Nephron progenitor cell (in vitro differentiated cells): ENCODE results near the gene MAPK1.
A peak's percentile ranks its signal among the peaks of the same experiment; 100 is the strongest.

ENCODE experiments used
- DNase-seq: peaks from one replicate; pipeline ENCODE4 v3.0.0; 2021
- H3K27ac Mint-ChIP-seq: 2 replicates; pipeline ENCODE4 v1.8.0; 2021; ENCODE audit warnings: mild to moderate bottlenecking, moderate library complexity, mixed read lengths
- H3K27me3 Mint-ChIP-seq: 2 replicates; pipeline ENCODE4 v1.8.0; 2021; ENCODE audit warnings: mild to moderate bottlenecking, low read depth, mixed read lengths; ENCODE audit not compliant: poor library complexity
- H3K36me3 Mint-ChIP-seq: 2 replicates; pipeline ENCODE4 v1.8.0; 2021; ENCODE audit warnings: low read depth, mixed read lengths
- H3K4me1 Mint-ChIP-seq: 2 replicates; pipeline ENCODE4 v1.8.0; 2021; ENCODE audit warnings: mixed read lengths
- H3K4me3 Mint-ChIP-seq: 2 replicates; pipeline ENCODE4 v1.8.0; 2021; ENCODE audit warnings: mild to moderate bottlenecking, moderate library complexity, mixed read lengths
- H3K9me3 Mint-ChIP-seq: 2 replicates; pipeline ENCODE4 v1.8.0; 2021; ENCODE audit warnings: mild to moderate bottlenecking, moderate library complexity, mixed read lengths
- TF ChIP-seq, protein P1 (sequence below): fragments of 200-600 bp; sonication (generic); IDR thresholded peaks from 2 replicates; pipeline ENCODE4 v1.5.0; 2021; ENCODE audit warnings: antibody characterized with exemption

The MAPK1 gene

DNA sequence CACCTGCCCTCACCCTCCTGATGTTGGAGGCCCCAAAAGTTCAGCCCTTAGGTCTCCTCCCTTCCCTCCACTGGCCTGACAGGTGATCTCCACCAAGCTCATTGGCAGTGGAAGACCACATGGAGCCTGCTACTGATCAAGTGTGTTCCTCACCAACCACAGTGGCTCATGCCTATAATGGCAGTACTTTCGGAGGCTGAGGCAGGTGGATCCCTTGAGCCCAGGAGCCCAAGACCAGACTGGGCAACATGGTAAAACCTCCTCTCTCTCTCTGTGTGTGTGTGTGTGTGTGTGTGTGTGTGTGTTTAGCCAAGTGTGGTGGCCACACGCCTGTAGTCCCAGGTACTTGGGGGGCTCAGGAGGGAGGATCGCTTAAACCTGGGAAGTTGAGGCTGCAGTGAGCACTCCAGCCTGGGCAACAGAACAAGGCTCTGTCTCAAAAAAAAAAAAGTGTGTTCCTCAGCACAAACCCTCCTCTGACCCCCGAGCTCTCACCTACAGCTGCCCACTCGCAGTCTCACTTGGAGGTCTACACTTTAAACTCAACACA lies 127.5 kb downstream of the MAPK1 start:
- peaks cover 32% of the 10 kb centered on the region for H3K4me1 Mint-ChIP-seq
- no peaks in the 10 kb centered on the region for H3K9me3 Mint-ChIP-seq
- TF ChIP-seq, protein P1, sequence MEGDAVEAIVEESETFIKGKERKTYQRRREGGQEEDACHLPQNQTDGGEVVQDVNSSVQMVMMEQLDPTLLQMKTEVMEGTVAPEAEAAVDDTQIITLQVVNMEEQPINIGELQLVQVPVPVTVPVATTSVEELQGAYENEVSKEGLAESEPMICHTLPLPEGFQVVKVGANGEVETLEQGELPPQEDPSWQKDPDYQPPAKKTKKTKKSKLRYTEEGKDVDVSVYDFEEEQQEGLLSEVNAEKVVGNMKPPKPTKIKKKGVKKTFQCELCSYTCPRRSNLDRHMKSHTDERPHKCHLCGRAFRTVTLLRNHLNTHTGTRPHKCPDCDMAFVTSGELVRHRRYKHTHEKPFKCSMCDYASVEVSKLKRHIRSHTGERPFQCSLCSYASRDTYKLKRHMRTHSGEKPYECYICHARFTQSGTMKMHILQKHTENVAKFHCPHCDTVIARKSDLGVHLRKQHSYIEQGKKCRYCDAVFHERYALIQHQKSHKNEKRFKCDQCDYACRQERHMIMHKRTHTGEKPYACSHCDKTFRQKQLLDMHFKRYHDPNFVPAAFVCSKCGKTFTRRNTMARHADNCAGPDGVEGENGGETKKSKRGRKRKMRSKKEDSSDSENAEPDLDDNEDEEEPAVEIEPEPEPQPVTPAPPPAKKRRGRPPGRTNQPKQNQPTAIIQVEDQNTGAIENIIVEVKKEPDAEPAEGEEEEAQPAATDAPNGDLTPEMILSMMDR: no peak

DNA sequence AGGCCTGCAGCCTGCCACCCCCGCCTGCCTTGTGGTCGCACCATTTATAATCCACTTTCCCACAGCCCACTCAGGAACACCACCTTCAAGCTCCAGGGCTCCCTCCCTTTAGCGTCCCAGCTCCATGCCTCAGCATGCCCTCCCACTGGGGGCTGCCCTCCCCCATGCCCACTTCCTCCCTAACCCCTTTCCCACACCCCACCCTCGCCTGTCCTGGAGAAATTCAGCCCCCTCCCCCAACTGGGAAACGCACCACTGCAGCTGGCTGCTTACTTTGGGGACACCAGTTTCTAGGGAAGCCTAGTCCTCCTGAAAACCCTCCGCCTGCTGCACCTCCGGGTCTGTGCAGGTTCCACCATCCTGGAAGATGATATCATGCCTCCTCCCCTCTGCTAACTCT lies 128.5 kb downstream of the MAPK1 start:
- H3K36me3 Mint-ChIP-seq: no peaks in the 10 kb centered on the region

More for the DNA sequence above, 127.5 kb downstream of the MAPK1 start:
- Mint-ChIP-seq H3K4me3 (no peak overlapping the region), H3K27me3 (peaks cover 25% of the 10 kb centered on the region), H3K27ac (no peak overlapping the region), H3K36me3 (no peaks in the 10 kb centered on the region)
- DNase-seq: no peak

DNA sequence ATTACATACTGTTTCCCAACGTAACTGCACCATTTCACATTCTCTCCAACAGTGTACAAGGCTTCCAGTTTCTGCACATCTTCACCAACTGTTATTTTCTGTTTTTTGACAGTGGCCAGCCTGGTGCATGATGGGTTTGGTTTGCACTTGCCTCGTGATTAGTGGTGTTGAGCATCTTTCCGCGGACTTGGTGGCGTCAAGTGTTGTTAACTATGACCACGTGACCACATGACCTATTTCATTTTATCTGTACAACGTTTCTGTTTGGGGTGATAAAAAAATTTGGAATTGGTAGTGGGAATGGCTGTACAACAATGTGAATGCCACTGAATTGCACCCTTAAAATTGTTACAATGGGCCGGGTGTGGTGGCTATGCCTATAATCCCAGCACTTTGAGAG lies 129.4 kb downstream of the MAPK1 start:
- Mint-ChIP-seq H3K27me3 (peaks cover 17% of the 10 kb centered on the region), H3K36me3 (no peaks in the 10 kb centered on the region), H3K9me3 (no peaks in the 10 kb centered on the region), H3K27ac (no peak overlapping the region), H3K4me3 (no peak overlapping the region), H3K4me1 (peaks cover 48% of the 10 kb centered on the region)
- no peak for DNase-seq
- TF ChIP-seq, protein P1: no peak

More for the DNA sequence above, 128.5 kb downstream of the MAPK1 start:
- TF ChIP-seq, protein P1: no peak
- no peak for DNase-seq
- Mint-ChIP-seq H3K4me1 (peaks cover 41% of the 10 kb centered on the region), H3K27me3 (peaks cover 22% of the 10 kb centered on the region), H3K27ac (no peak overlapping the region), H3K9me3 (no peaks in the 10 kb centered on the region), H3K4me3 (peak overlapping the region; percentile 6)

DNA sequence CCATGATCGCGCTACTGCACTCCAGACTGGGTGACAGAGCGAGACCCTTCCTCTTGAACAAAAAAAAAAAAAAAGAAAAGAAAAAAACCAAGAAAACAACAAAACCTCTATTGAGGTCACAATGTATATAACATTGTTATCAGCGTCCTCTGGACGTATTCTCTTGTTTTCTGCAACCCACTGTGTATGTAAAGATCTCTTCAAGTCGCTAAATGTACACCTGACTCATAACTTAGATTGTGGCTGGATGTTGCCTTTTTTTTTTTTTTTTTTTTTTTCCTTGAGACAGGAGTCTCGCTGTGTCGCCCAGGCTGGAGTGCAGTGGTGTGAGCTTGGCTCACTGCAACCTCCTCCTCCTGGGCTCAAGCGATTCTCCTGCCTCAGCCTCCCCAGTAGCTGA lies 130.5 kb downstream of the MAPK1 start:
- Mint-ChIP-seq H3K27me3 (peaks cover 21% of the 10 kb centered on the region), H3K4me1 (peaks cover 47% of the 10 kb centered on the region), H3K9me3 (no peaks in the 10 kb centered on the region), H3K4me3 (no peak overlapping the region), H3K36me3 (peaks cover 4% of the 10 kb centered on the region), H3K27ac (no peak overlapping the region)
- TF ChIP-seq, protein P1: no peak
- no peak for DNase-seq

DNA sequence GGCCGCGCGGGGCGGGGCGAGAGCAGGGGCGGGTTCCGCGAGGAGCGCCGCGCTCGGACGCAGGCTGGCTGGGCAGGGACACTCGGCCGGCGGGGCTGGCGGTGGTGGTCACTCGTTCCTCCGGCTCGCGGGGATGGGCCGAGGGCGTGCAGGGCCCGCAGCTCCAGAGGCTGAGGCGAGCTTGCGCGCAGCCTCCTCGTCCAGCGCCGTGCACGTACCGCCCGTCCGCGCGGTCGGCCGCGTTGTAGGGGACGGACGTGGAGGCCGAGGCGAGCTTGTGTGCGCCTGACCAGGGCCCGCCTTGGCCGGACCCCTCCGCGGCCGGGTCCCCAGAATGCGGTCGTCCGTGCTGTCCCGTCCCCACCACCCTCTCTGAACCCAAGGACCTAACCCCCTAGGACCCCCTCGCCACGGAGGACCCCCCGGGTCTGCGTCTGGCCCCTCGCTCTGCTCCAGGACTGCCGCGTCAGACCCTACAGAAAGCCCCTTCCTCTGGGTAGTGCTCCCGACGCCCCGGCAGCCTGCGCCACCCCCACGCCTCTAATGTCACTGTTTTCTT lies 131.3 kb downstream of the MAPK1 start:
- Mint-ChIP-seq H3K27ac (no peak overlapping the region), H3K9me3 (no peaks in the 10 kb centered on the region), H3K27me3 (peaks cover 21% of the 10 kb centered on the region), H3K36me3 (peaks cover 9% of the 10 kb centered on the region), H3K4me1 (peaks cover 42% of the 10 kb centered on the region), H3K4me3 (peak overlapping the region; percentile 50)
- DNase-seq: no peak
- TF ChIP-seq, protein P1: no peak
